HG03460 (cell line): ENCODE data around the gene PTPRD.

Source experiments
- ATAC-seq: cut with Tn5 transposase; IDR thresholded peaks from one replicate; pipeline ENCODE4 v1.9.1; 2021; ENCODE audit not compliant: unreplicated experiment

PTPRD gene

DNA sequence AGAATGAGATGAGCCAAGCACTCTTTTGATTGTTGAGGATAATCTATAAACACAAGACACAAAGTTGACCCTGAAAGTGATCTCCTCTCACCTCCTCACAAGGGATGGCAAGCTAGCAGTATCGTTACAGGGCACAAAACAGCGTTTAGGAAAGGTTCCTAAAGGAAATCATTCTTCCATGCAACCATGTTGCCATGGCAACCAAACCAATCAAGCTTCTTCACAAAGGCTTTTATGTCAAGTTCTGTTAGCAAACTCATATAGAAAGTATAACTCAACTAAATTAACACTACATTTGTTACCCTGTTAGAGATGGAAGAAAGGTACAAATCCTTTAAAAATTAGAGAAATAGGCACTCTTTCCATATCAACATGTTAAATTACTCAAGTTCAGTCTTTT, 1796.4 kb downstream of the PTPRD start:
- no peak for ATAC-seq

DNA sequence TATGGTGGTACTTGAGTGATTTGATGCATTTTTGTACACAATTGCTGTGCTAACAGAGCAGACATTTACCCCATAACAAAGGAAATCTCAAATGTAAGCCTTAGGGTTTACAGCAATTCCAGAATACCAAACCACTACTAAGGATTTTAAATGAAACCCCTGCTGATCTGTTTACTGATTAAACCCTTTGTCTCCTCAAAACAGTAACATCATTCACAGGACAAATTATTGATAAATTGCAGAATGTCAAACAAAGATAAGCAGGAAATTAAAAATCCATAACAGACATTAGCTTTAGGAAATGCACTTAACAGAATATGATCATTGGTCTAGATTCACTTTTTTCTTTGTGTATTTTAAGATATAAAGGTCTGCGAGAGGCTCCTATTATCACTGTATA, 1796.9 kb downstream of the PTPRD start:
- no peak for ATAC-seq

DNA sequence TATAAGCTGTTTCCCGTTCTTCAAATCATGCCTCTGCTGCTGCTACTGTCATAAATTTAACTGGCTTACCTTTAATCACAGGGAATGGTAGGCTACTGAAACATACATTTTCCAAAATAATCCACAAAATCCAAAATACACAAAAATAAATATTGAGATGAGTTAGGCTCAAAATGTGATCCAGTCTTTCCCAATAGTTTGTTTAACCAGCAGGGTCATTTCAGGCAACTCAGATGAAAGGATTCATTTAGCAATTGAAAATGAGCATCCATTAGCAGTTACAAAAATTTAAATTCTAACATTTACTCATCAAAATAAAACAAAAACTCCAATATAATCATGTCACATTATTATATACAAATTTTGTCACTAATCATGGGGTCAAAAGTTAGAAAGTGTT, 1797.6 kb downstream of the PTPRD start:
- ATAC-seq = no peak

GRCh38 chr9:8812888-8813287, 1799.9 kb downstream of the PTPRD start:
- no peak for ATAC-seq

DNA sequence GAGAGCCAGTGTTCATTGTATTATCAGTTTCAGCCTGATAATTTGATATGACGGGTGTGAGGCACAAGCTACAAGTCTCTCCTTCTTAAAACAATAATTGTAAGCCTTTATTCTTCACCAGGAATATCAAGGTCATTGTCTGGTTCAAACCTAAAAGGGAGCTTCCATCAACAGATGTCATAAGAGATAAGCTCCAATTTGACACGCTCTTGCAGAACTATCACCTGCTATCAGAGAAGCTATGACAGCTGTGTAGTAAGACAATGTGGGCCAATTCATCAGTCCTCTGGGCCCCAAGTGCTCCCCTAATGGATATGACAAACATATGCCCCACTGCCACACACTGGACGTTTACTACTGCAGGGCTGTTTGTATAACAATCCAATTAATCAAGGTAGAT, 1803.1 kb downstream of the PTPRD start:
- no peak for ATAC-seq

- ATAC-seq = no peak
Measured at GRCh38 chr9:8806150-8806549, 1806.7 kb downstream of the PTPRD start.

GRCh38 chr9:8804613-8805012, 1808.2 kb downstream of the PTPRD start:
- ATAC-seq = no peak

DNA sequence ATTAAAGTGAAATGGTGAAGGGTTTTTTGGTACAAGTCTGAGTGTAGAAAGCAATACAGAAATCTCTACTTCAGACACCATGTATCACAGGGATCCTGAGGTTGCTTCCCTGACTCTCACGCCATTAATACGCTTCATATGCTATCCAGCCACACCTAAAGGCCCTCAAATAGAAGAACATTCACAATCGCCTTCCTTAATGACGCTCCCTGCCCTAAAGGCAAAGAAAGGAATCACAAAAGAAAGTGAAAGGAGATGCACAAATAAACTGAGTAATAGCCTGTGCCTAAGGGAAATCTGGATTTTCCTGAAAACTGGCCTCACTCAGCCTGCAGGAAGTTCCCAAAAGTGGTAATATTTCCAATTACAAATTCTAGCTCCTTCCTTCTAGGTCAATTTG, 1810.6 kb downstream of the PTPRD start:
- ATAC-seq = no peak

GRCh38 chr9:8800196-8800595, 1812.6 kb downstream of the PTPRD start:
- no peak for ATAC-seq

GRCh38 chr9:8799615-8800014, 1813.2 kb downstream of the PTPRD start:
- ATAC-seq = no peak

- no peak for ATAC-seq
Measured at GRCh38 chr9:8799206-8799605, 1813.6 kb downstream of the PTPRD start.

DNA sequence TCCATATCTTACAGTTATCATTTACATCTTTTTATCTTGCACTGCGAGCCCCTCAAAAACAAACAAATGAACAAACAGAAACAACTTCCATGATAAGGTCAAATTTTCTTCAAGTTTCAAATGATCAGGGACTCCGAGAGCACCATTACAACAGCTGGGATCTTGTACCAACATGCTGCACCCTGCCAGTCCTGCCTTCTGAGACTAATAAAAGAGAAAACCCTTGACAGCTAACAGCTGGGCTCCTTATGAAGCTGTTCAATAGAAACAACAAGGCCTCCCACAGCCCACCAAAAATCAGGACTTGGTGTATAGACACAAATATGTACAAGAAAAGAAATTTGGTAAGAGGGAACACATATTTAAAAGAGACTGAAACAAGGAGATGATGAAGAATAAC, 1828.0 kb downstream of the PTPRD start:
- ATAC-seq = no peak

- ATAC-seq = no peak
Measured at GRCh38 chr9:8783941-8784340, 1828.9 kb downstream of the PTPRD start.

- no peak for ATAC-seq
Measured at GRCh38 chr9:8782237-8782636, 1830.6 kb downstream of the PTPRD start.

GRCh38 chr9:8781458-8781857, 1831.3 kb downstream of the PTPRD start:
- ATAC-seq = no peak

DNA sequence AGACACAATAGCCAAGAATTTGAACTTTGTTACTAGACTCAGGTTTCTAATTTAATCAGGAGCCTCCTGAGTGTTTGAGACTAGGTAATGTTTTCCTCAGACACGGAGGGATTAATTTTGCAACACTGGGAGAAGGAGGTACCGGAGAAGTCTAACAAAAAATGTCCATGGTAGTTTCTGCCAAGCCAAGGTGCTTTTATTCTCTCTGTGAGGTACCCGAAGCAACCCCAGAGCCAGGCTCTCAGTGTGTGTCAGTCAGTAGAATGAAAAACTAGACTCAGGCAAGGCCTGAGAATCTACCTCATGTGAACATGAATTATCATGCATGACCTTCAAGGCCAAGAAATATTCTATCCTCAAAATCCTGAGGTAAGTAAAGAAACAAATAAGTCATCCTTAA, 1832.4 kb downstream of the PTPRD start:
- ATAC-seq = no peak

DNA sequence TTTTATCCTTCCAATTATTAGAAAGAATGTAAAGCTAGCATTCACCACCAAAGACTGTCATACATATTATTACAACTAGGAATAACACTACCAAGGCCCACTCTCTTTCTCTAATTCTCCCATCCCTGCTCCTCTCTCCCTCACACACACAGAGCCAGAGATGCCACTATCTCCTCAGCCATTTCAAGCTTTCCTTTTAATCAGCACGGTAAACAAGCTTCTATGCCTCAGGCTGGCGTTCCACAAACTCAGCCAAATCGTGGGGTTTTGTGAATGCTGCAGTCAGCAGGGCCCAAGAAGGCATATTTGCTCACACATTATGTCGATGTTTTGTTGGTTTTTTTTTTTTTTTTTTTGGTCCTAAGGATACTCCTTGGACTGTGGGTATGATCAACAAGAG, 1833.3 kb downstream of the PTPRD start:
- ATAC-seq = no peak

DNA sequence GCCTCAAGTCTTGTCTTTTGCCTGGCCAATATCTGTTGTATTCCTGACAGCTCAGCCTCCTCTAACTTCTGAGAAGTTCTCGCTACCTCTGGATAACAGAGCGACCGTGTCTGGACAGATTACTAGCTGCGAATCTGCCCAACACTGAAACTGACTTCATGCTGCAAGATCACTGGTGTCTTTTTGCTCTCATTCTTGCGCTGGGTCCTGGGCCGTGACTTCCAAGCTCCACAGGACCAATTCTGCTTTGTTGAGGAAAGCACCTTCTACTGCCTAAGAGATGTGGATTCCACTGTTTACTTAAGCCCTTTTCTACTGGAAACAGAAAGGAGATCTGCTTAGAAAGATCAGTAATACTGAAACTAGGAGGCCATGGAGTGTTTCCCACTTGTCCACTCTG, 1834.4 kb downstream of the PTPRD start:
- no peak for ATAC-seq

DNA sequence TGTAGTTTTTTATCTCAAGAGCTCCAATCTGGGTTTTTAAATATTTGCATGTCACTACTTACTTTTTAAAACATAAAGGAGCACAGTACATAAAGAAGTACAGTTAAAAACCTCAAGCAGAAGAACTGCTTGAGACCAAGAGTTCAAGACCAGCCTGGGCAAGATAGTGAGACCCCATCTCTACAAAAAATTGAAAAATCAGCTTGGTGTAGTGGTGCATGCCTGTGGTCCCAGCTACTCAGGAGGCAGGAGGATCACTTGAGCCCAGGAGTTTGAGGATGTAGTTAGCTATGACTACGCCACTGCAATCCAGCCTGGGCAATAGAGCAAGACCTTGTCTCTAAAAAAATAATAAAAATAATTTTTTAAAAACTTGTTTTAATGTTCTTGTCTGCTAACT, 1840.5 kb downstream of the PTPRD start:
- no peak for ATAC-seq

GRCh38 chr9:8769153-8769552, 1843.6 kb downstream of the PTPRD start:
- ATAC-seq = no peak

DNA sequence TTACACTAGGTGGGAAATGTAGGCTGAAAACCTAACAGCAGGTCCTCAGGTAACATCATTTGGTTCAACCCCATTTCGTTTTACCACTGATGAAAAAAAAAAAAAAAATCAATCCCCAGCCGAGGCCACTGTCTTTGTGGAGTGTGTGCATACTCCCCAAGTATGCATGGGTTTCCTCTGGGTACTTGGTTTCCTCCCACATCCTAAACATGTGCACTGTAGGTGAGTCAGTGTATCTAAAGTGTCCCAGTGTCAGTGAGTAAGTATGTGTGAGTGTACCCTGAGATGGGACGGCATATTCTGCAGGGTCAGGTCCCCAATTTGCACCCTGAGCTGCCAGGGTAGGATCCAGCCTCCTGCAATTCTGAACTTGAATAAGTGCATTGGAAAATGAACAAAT, 1846.7 kb downstream of the PTPRD start:
- ATAC-seq = no peak

DNA sequence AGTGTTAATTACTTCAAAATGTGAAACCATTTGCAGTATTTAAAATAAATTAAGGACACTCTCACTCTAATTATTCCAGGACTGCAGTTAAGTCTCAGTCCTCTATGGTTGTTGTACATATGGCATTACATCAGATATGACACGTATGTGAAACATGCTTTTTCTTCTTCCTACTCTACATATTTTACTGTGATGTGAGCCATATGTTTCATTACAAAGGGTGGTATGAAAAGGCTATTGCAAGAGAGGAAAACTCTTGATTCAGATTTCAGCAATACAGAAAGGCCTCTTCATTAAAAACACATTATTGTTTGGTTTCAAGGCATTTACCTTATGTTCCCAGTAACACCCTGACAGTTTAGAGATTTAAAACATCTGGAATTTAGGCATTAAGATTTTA, 1848.8 kb downstream of the PTPRD start:
- no peak for ATAC-seq

DNA sequence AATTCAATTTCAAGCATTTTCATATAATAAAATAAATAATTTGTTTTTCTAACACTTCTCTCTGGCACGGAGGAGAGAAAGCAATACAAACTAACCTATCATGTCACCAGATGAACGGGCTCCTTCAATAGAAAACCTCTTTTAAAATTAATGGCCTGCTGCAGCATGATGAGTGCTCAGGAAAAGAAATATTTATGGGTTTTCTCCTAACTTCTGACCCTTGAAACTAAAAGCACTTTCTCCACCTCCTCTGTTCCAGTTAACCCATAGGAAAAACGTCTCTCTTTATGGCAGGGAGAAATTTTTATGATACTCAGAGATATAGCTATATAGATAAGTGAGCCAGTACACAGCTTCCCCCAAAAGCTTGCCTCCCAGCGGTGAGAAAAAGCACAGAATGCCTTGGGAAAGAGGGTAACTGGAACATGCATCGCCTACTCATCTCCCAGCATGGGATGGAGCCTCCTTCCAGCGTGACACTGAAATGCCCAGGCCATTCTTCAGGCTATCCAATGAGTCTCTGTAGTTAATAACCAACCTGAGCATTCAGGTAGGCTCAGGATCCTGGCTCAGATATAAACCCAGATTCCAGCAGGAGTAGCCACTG, 1850.2 kb downstream of the PTPRD start:
- no peak for ATAC-seq
